ENCODE results near the gene ZNF385B. TPM values are rescaled to one million over a fixed set of nuclear protein-coding genes. Genes with fewer than 3 reads are reported as not detected.
A peak's percentile ranks its signal among the peaks of the same experiment; 100 is the strongest.

The ZNF385B gene
- total RNA-seq, 1 donor from 2014 or later, result not detected

DNA sequence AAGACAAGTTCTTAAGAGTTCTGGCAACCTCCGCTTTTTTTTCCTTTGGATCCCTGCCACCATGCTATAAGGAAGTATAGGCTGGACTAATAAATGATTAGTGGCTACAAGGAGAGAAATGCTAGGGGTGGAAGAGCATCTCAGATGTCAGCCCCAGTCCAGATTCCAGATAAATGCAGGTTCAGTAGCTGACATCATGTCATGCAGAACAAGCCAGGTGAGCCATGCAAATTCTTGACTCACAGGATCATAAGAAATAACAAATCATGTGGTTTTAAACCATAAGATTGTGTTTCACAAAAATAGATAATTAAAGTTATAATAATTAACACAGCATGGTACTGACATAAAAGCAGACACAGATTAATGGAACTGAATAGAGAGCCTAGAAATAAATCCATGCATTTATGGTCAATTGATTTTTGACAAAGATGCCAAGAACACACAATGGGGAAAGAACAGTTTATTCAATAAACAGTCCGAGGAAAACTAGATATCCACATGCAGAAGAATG lies 443.9 kb downstream of the ZNF385B start:
- no peak for DNase-seq
- H3K4me3 Mint-ChIP-seq, result no peak overlapping the region
- no peaks in the 10 kb centered on the region for H3K36me3 Mint-ChIP-seq (ENCODE audit: low read depth)
- intact Hi-C loops (cut with micrococcal nuclease), result no loop called here
- no peaks in the 10 kb centered on the region for H3K4me1 Mint-ChIP-seq
- H3K27me3 Mint-ChIP-seq, result peaks cover 12% of the 10 kb centered on the region
- no peak overlapping the region for H3K27ac Mint-ChIP-seq
- no peaks in the 10 kb centered on the region for H3K9me3 Mint-ChIP-seq

GRCh38 chr2:179412112-179412511 lies 449.3 kb downstream of the ZNF385B start:
- Mint-ChIP-seq H3K27me3 (peaks cover 20% of the 10 kb centered on the region), H3K9me3 (no peaks in the 10 kb centered on the region), H3K36me3 (ENCODE audit: low read depth) (no peaks in the 10 kb centered on the region), H3K4me1 (peaks cover 5% of the 10 kb centered on the region), H3K27ac (no peak overlapping the region), H3K4me3 (no peak overlapping the region)
- intact Hi-C loops (cut with micrococcal nuclease), result no loop called here
- no peak for DNase-seq

DNA sequence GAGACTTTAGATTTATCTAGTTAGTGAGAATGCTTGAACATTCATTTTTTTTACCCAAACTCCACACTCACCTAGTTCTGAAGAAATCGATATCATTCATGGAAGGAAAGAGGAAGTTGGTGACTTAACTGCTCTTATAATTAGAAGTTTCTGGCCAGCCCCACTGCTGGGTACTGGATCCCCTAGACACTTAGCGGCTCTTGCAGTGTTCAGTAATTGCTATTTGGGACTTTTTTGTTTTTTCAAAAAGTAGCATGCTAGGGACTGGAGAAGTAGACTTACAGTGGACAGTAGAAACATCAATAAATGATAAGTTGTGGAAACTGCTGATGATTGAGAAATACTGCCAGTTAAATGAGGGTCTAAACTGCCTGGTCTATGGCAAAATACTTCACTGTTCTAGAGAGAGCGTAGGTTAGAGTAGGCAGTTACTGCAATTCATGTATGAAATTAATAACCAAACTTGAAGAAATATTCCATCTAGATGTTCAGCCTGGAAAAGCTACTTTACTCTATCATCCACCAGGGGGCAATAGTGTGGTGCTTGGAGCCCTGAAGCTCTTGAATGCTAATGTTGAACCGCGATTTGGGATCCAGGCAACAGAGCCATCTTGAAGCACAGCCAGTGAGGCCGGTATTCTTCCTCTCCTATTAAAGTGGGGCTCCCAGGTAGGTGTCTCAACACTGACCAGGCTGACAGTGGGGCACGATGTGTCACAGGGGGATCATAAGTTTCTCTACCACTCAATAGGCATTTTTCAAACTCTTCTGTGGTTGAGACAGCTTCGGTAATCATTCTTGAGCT lies 450.7 kb downstream of the ZNF385B start:
- no peak overlapping the region for H3K27ac Mint-ChIP-seq

DNA sequence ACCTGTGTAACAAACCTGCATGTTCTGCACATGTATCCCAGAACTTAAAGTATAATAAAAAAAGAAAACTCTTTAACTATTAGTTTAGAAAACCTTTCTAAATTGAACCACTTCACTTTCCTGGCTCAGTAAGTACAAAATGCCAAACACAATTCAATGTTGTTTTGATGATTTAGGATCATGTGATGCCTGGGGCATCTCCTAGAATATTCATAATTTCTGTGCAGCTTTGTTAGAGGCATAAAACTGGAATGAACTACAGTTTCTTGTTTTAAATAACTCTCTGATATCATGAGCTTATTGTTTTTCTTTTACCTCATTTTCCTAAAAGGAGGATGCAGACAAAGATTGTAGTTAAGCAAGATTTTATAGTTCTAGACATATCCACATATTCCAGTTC lies 457.8 kb downstream of the ZNF385B start:
- no peaks in the 10 kb centered on the region for H3K36me3 Mint-ChIP-seq (ENCODE audit: low read depth)
- intact Hi-C loops (cut with micrococcal nuclease), result no loop called here
- no peaks in the 10 kb centered on the region for H3K4me1 Mint-ChIP-seq
- H3K27ac Mint-ChIP-seq, result no peak overlapping the region
- no peak for DNase-seq
- peaks cover 9% of the 10 kb centered on the region for H3K27me3 Mint-ChIP-seq
- H3K4me3 Mint-ChIP-seq, result no peak overlapping the region
- H3K9me3 Mint-ChIP-seq, result no peaks in the 10 kb centered on the region

More for the DNA sequence above, 450.7 kb downstream of the ZNF385B start:
- peak; percentile 74 for DNase-seq
- no peak overlapping the region for H3K4me3 Mint-ChIP-seq
- intact Hi-C loops (cut with micrococcal nuclease), result loop anchor here (2.0 kb wide), 1 partner anchor 340 kb away; no protein-coding TSS in a partner anchor
- no peaks in the 10 kb centered on the region for H3K9me3 Mint-ChIP-seq
- no peaks in the 10 kb centered on the region for H3K36me3 Mint-ChIP-seq (ENCODE audit: low read depth)
- H3K27me3 Mint-ChIP-seq, result peaks cover 20% of the 10 kb centered on the region
- peaks cover 5% of the 10 kb centered on the region for H3K4me1 Mint-ChIP-seq

GRCh38 chr2:179393481-179393880 lies 467.9 kb downstream of the ZNF385B start:
- no peaks in the 10 kb centered on the region for H3K27me3 Mint-ChIP-seq
- intact Hi-C loops (cut with micrococcal nuclease), result no loop called here

More at GRCh38 chr2:179393481-179393880, 467.9 kb downstream of the ZNF385B start:
- H3K27ac Mint-ChIP-seq, result no peak overlapping the region
- no peaks in the 10 kb centered on the region for H3K9me3 Mint-ChIP-seq
- H3K4me1 Mint-ChIP-seq, result no peaks in the 10 kb centered on the region
- no peaks in the 10 kb centered on the region for H3K36me3 Mint-ChIP-seq (ENCODE audit: low read depth)
- H3K4me3 Mint-ChIP-seq, result no peak overlapping the region
- DNase-seq, result no peak

Other genes starting within 250 kb of the ZNF385B start
- gene CWC22, start 145.7 kb upstream of the ZNF385B start, total RNA-seq, result 30.0 and 30.2 TPM in 2 replicates

Data from activated CD4-positive, alpha-beta T cell treated with anti-CD3 and anti-CD28 coated beads, Interleukin-2, amount 10 ng/mL, durations not matched to agents 24 days and 14 days (primary cell).